Measurements from ENCODE around the gene RANBP9. TPM values are rescaled to one million over a fixed set of nuclear protein-coding genes. Genes with fewer than 3 reads are reported as not detected.

Gene RANBP9
- total RNA-seq, 1 experiment from 2014 or later = 25.8 TPM

- ChIA-PET POLR2A (ENCODE audit: unreplicated experiment) (no interaction called here), CTCF (no interaction called here)
- H3K9me3 ChIP-seq (ENCODE audit: low read length) = no peaks in the 10 kb centered on the region
- H3K9me2 ChIP-seq (replicated peaks; ENCODE audit: low read length) = no peaks in the 10 kb centered on the region
- ATAC-seq = no peak
- H3K4me2 ChIP-seq (ENCODE audit: low read length) = no peak overlapping the region
- no peaks in the 10 kb centered on the region for H4K20me1 ChIP-seq (ENCODE audit: low read length)
- H2AFZ ChIP-seq (ENCODE audit: low read length) = no peak overlapping the region
- H3K4me3 ChIP-seq (ENCODE audit: low read length) = no peak overlapping the region
- H3K4me1 ChIP-seq (ENCODE audit: insufficient read depth, low read length) = no peaks in the 10 kb centered on the region
- H3K27ac ChIP-seq (ENCODE audit: low read length) = no peak overlapping the region
- no peaks in the 10 kb centered on the region for H3K36me3 ChIP-seq (ENCODE audit: low read depth, low read length)
- H3K9ac ChIP-seq (ENCODE audit: low read length) = no peak overlapping the region
- TF ChIP-seq EZH2 (IDR thresholded peaks at IDR 0.05; ENCODE audit: low read length, unreplicated experiment) = no peak
- no peak for TF ChIP-seq EZH2phosphoT487 (IDR thresholded peaks at IDR 0.05; ENCODE audit: borderline replicate concordance, low read length)
- TF ChIP-seq CTCF (conservative IDR thresholded peaks at IDR 0.05; ENCODE audit: low read depth, low read length) = no peak
- no peaks in the 10 kb centered on the region for H3F3A ChIP-seq (ENCODE audit: low read length, unreplicated experiment)
- no peaks in the 10 kb centered on the region for H3K27me3 ChIP-seq (ENCODE audit: low read length)
- no peak for DNase-seq
- intact Hi-C loops (cut with micrococcal nuclease) = no loop called here
- H3K79me2 ChIP-seq (ENCODE audit: low read length) = no peaks in the 10 kb centered on the region
- BruUV-seq (replicated peaks) = no TSS peak
Observed at GRCh38 chr6:13759025-13759424, 47.4 kb upstream of the RANBP9 start.

- Histone ChIP-seq H4K20me1 (ENCODE audit: low read length) (no peaks in the 10 kb centered on the region), H3K9me2 (replicated peaks; ENCODE audit: low read length) (no peaks in the 10 kb centered on the region), H3K36me3 (ENCODE audit: low read depth, low read length) (no peaks in the 10 kb centered on the region), H3K27me3 (ENCODE audit: low read length) (no peaks in the 10 kb centered on the region), H3K79me2 (ENCODE audit: low read length) (no peaks in the 10 kb centered on the region), H3F3A (ENCODE audit: low read length, unreplicated experiment) (no peaks in the 10 kb centered on the region), H3K4me2 (ENCODE audit: low read length) (no peak overlapping the region), H3K9me3 (ENCODE audit: low read length) (no peaks in the 10 kb centered on the region), H3K9ac (ENCODE audit: low read length) (no peak overlapping the region), H3K4me1 (ENCODE audit: insufficient read depth, low read length) (no peaks in the 10 kb centered on the region), H2AFZ (ENCODE audit: low read length) (no peak overlapping the region), H3K4me3 (ENCODE audit: low read length) (no peak overlapping the region), H3K27ac (ENCODE audit: low read length) (no peak overlapping the region)
- DNase-seq (no peak), ATAC-seq (no peak)
- intact Hi-C loops (cut with micrococcal nuclease) = no loop called here
- no TSS peak for BruUV-seq (replicated peaks)
- POLR2A ChIA-PET (ENCODE audit: unreplicated experiment) = no interaction called here
- CTCF ChIA-PET = no interaction called here
- TF ChIP-seq CTCF (conservative IDR thresholded peaks at IDR 0.05; ENCODE audit: low read depth, low read length) = no peak
- TF ChIP-seq EZH2phosphoT487 (IDR thresholded peaks at IDR 0.05; ENCODE audit: borderline replicate concordance, low read length) = no peak
- no peak for TF ChIP-seq EZH2 (IDR thresholded peaks at IDR 0.05; ENCODE audit: low read length, unreplicated experiment)
Observed at GRCh38 chr6:13754644-13755043, 43.0 kb upstream of the RANBP9 start.

GRCh38 chr6:13743736-13744127, 32.1 kb upstream of the RANBP9 start:
- Histone ChIP-seq H3K9me2 (replicated peaks; ENCODE audit: low read length) (no peaks in the 10 kb centered on the region), H3K9me3 (ENCODE audit: low read length) (no peaks in the 10 kb centered on the region), H3K4me3 (ENCODE audit: low read length) (no peak overlapping the region), H4K20me1 (ENCODE audit: low read length) (no peaks in the 10 kb centered on the region), H3K4me1 (ENCODE audit: insufficient read depth, low read length) (no peaks in the 10 kb centered on the region), H3K9ac (ENCODE audit: low read length) (no peak overlapping the region), H3F3A (ENCODE audit: low read length, unreplicated experiment) (no peaks in the 10 kb centered on the region), H3K4me2 (ENCODE audit: low read length) (no peak overlapping the region), H3K27ac (ENCODE audit: low read length) (no peak overlapping the region), H3K27me3 (ENCODE audit: low read length) (no peaks in the 10 kb centered on the region), H3K36me3 (ENCODE audit: low read depth, low read length) (no peaks in the 10 kb centered on the region), H2AFZ (ENCODE audit: low read length) (no peak overlapping the region), H3K79me2 (ENCODE audit: low read length) (no peaks in the 10 kb centered on the region)
- no TSS peak for BruUV-seq (replicated peaks)
- intact Hi-C loops (cut with micrococcal nuclease) = no loop called here
- TF ChIP-seq EZH2phosphoT487 (IDR thresholded peaks at IDR 0.05; ENCODE audit: borderline replicate concordance, low read length) (no peak), CTCF (conservative IDR thresholded peaks at IDR 0.05; ENCODE audit: low read depth, low read length) (no peak), EZH2 (IDR thresholded peaks at IDR 0.05; ENCODE audit: low read length, unreplicated experiment) (no peak)
- ChIA-PET CTCF (no interaction called here), POLR2A (ENCODE audit: unreplicated experiment) (no interaction called here)
- ATAC-seq (no peak), DNase-seq (no peak)
